ENCODE results near the gene IQSEC3. TPM values are rescaled to one million over a fixed set of nuclear protein-coding genes. Genes with fewer than 3 reads are reported as not detected.

IQSEC3 gene
- total RNA-seq, 1 experiment from 2014 or later = not detected

DNA sequence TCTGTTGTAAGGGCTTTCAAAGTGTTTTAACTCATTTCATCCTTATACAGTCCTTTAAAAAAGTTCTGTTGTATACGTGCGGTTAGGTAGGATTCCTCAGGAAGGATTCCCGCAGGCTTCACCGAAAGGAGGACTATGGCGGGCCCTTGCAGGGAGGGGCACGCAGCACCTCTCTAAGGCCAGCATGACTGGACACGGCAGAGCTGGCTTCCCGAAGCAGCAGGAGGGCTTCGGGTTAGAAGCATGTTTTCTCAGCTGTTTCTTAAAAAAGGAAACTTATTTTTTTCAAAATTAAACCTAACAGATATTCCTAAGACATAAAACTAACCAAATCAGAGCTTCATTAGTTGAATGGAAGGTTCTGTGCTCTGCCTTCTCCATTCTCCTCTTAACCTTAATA is 21.3 kb downstream of the IQSEC3 start:
- DNase-seq (ENCODE audit: low spot score) = no peak
- Histone ChIP-seq H3K27ac (ENCODE audit: low read depth, low read length, poor library complexity, severe bottlenecking) (no peak overlapping the region), H3K36me3 (ENCODE audit: insufficient read depth, low read length, poor library complexity, severe bottlenecking) (no peaks in the 10 kb centered on the region), H3K9me3 (ENCODE audit: low read depth, low read length, poor library complexity, severe bottlenecking) (no peaks in the 10 kb centered on the region), H3K4me3 (ENCODE audit: low read depth, low read length, poor library complexity, severe bottlenecking) (no peak overlapping the region), H3K27me3 (replicated peaks; ENCODE audit: insufficient read depth, low read depth, low read length, poor library complexity) (no peaks in the 10 kb centered on the region), H3K4me1 (ENCODE audit: insufficient read depth, low read length, poor library complexity, severe bottlenecking) (peaks cover 7% of the 10 kb centered on the region)
- TF ChIP-seq, protein P1, sequence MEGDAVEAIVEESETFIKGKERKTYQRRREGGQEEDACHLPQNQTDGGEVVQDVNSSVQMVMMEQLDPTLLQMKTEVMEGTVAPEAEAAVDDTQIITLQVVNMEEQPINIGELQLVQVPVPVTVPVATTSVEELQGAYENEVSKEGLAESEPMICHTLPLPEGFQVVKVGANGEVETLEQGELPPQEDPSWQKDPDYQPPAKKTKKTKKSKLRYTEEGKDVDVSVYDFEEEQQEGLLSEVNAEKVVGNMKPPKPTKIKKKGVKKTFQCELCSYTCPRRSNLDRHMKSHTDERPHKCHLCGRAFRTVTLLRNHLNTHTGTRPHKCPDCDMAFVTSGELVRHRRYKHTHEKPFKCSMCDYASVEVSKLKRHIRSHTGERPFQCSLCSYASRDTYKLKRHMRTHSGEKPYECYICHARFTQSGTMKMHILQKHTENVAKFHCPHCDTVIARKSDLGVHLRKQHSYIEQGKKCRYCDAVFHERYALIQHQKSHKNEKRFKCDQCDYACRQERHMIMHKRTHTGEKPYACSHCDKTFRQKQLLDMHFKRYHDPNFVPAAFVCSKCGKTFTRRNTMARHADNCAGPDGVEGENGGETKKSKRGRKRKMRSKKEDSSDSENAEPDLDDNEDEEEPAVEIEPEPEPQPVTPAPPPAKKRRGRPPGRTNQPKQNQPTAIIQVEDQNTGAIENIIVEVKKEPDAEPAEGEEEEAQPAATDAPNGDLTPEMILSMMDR (conservative IDR thresholded peaks at IDR 0.05; ENCODE audit: low read depth, low read length) = no peak
- no peak for TF ChIP-seq EZH2 (IDR thresholded peaks at IDR 0.05; ENCODE audit: borderline replicate concordance, low read depth, low read length, poor library complexity, severe bottlenecking)
- BruUV-seq (replicated peaks) = no TSS peak
- intact Hi-C loops (cut with micrococcal nuclease; ENCODE audit: unreplicated experiment) = no loop called here
- ChIA-PET CTCF (no interaction called here), POLR2A (ENCODE audit: low non-redundant PET) (no interaction called here)

DNA sequence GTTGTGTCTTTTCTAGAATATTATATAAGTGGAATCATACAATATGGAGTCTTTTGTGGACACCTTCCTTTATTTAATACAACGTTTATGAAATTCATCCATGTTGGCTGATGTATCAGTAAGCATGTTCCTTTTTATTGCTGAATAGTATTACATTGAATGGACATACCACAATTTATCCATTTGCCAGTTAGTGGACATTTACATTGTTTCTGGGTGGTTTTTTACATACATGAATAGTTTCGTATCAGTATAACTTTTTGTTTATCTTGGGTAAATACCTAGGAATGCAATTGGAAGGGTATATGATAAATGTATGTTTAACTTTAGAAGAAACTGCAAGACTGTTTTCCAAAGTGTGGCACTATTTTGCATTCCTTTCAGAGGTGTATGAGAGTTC is 23.1 kb downstream of the IQSEC3 start:
- ChIA-PET POLR2A (ENCODE audit: low non-redundant PET) (no interaction called here), CTCF (no interaction called here)
- H3K27me3 ChIP-seq (replicated peaks; ENCODE audit: insufficient read depth, low read depth, low read length, poor library complexity) = no peaks in the 10 kb centered on the region
- H3K27ac ChIP-seq (ENCODE audit: low read depth, low read length, poor library complexity, severe bottlenecking) = no peak overlapping the region
- TF ChIP-seq, protein P1 (conservative IDR thresholded peaks at IDR 0.05; ENCODE audit: low read depth, low read length) = no peak
- no peak for TF ChIP-seq EZH2 (IDR thresholded peaks at IDR 0.05; ENCODE audit: borderline replicate concordance, low read depth, low read length, poor library complexity, severe bottlenecking)
- H3K36me3 ChIP-seq (ENCODE audit: insufficient read depth, low read length, poor library complexity, severe bottlenecking) = no peaks in the 10 kb centered on the region
- BruUV-seq (replicated peaks) = no TSS peak
- H3K9me3 ChIP-seq (ENCODE audit: low read depth, low read length, poor library complexity, severe bottlenecking) = no peaks in the 10 kb centered on the region
- no peak for DNase-seq (ENCODE audit: low spot score)
- H3K4me3 ChIP-seq (ENCODE audit: low read depth, low read length, poor library complexity, severe bottlenecking) = no peak overlapping the region
- intact Hi-C loops (cut with micrococcal nuclease; ENCODE audit: unreplicated experiment) = no loop called here
- H3K4me1 ChIP-seq (ENCODE audit: insufficient read depth, low read length, poor library complexity, severe bottlenecking) = peaks cover 4% of the 10 kb centered on the region

DNA sequence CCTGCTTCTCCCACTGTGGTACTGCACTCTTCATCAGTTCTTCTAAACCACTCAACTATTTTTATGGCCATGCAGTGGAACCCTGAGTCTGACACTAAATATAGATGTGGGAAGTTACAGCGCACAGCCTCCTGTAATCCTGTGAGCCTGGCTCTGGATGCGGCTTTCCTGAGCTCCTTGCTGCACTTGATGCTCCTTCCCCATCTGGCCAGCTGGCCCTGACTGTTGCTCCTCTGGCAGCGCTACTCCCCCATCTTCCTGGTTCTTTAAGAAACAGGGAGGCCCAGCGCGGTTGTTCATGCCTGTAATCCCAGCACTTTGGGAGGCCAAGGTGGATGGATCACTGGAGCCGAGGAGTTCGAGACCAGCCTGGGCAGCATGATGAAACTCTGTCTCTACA is 24.6 kb downstream of the IQSEC3 start:
- CTCF ChIA-PET = no interaction called here
- no peak for TF ChIP-seq EZH2 (IDR thresholded peaks at IDR 0.05; ENCODE audit: borderline replicate concordance, low read depth, low read length, poor library complexity, severe bottlenecking)
- TF ChIP-seq, protein P1 (conservative IDR thresholded peaks at IDR 0.05; ENCODE audit: low read depth, low read length) = no peak

More for the DNA sequence above, 24.6 kb downstream of the IQSEC3 start:
- POLR2A ChIA-PET (ENCODE audit: low non-redundant PET) = no interaction called here
- no peaks in the 10 kb centered on the region for H3K27me3 ChIP-seq (replicated peaks; ENCODE audit: insufficient read depth, low read depth, low read length, poor library complexity)
- no peaks in the 10 kb centered on the region for H3K9me3 ChIP-seq (ENCODE audit: low read depth, low read length, poor library complexity, severe bottlenecking)
- peaks cover 4% of the 10 kb centered on the region for H3K4me1 ChIP-seq (ENCODE audit: insufficient read depth, low read length, poor library complexity, severe bottlenecking)
- H3K4me3 ChIP-seq (ENCODE audit: low read depth, low read length, poor library complexity, severe bottlenecking) = no peak overlapping the region
- intact Hi-C loops (cut with micrococcal nuclease; ENCODE audit: unreplicated experiment) = no loop called here
- BruUV-seq (replicated peaks) = no TSS peak
- DNase-seq (ENCODE audit: low spot score) = no peak
- no peaks in the 10 kb centered on the region for H3K36me3 ChIP-seq (ENCODE audit: insufficient read depth, low read length, poor library complexity, severe bottlenecking)
- H3K27ac ChIP-seq (ENCODE audit: low read depth, low read length, poor library complexity, severe bottlenecking) = no peak overlapping the region

Measured in A673 (cell line).